Measurements from ENCODE around the gene SAMD10.

SAMD10 gene

GRCh38 chr20:63979557-63980316 is at the start of gene SAMD10:
SAMD10 (minus strand) TSS chr20:63979642; CDS start chr20:63979467, 175 bp downstream.
- Histone ChIP-seq H3K4me1 (ENCODE audit: low read length) (peaks cover 10% of the 10 kb centered on the region), H3K4me3 (ENCODE audit: low read length) (peak within 1 kb of the TSS; percentile 100), H2AFZ (ENCODE audit: low read length) (peak within 1 kb of the TSS; percentile 95), H3K27me3 (replicated peaks; ENCODE audit: insufficient read depth, low read length) (no peaks in the 10 kb centered on the region), H3K79me2 (ENCODE audit: low read length) (peaks cover 32% of the 10 kb centered on the region), H3K9ac (ENCODE audit: low read length) (peak within 1 kb of the TSS; percentile 93), H3K27ac (ENCODE audit: low read length) (peak within 1 kb of the TSS; percentile 63; the same call in 1 of the 2 replicates), H3K4me2 (ENCODE audit: low read depth, low read length) (peak within 1 kb of the TSS; percentile 95), H4K20me1 (ENCODE audit: insufficient read depth, low read length) (no peaks in the 10 kb centered on the region), H3F3A (ENCODE audit: insufficient read depth, low read length) (peaks cover 17% of the 10 kb centered on the region), H3K9me3 (replicated peaks; ENCODE audit: insufficient read depth, low read length) (no peaks in the 10 kb centered on the region), H3K36me3 (replicated peaks; ENCODE audit: insufficient read depth, low read length) (0 out of 2 replicates have a peak, but pooled peaks cover 1% of the 10 kb centered on the region), H3K9me2 (replicated peaks; ENCODE audit: insufficient read depth, low read length) (no peaks in the 10 kb centered on the region)
- peak; percentile 67 for DNase-seq
- TF ChIP-seq CTCF (IDR thresholded peaks at IDR 0.05; ENCODE audit: low read length) (no peak), EZH2phosphoT487 (IDR thresholded peaks at IDR 0.05; ENCODE audit: low read length) (no peak)

- no peak for TF ChIP-seq EZH2phosphoT487 (IDR thresholded peaks at IDR 0.05; ENCODE audit: low read length)
- no peak for TF ChIP-seq CTCF (IDR thresholded peaks at IDR 0.05; ENCODE audit: low read length)
- TF ChIP-seq EZH2 (optimal IDR thresholded peaks at IDR 0.05; ENCODE audit: low read depth, low read length) = no peak
- no peak overlapping the region for H2AFZ ChIP-seq (ENCODE audit: low read length)
- H3K9ac ChIP-seq (ENCODE audit: low read length) = no peak overlapping the region
- H3K4me1 ChIP-seq (ENCODE audit: low read length) = no peaks in the 10 kb centered on the region
- H3K4me2 ChIP-seq (ENCODE audit: low read depth, low read length) = no peak overlapping the region
- no peaks in the 10 kb centered on the region for H3K79me2 ChIP-seq (ENCODE audit: low read length)
- no peaks in the 10 kb centered on the region for H3F3A ChIP-seq (ENCODE audit: insufficient read depth, low read length)
- H3K9me2 ChIP-seq (replicated peaks; ENCODE audit: insufficient read depth, low read length) = no peaks in the 10 kb centered on the region
- no peak overlapping the region for H3K4me3 ChIP-seq (ENCODE audit: low read length)
- H4K20me1 ChIP-seq (ENCODE audit: insufficient read depth, low read length) = no peaks in the 10 kb centered on the region
- DNase-seq = no peak
- no peaks in the 10 kb centered on the region for H3K27me3 ChIP-seq (replicated peaks; ENCODE audit: insufficient read depth, low read length)
- H3K9me3 ChIP-seq (replicated peaks; ENCODE audit: insufficient read depth, low read length) = no peaks in the 10 kb centered on the region
- H3K27ac ChIP-seq (ENCODE audit: low read length) = no peak overlapping the region
- H3K36me3 ChIP-seq (replicated peaks; ENCODE audit: insufficient read depth, low read length) = no peaks in the 10 kb centered on the region
Observed at GRCh38 chr20:64027981-64028685, 48.7 kb upstream of the SAMD10 start.

- H4K20me1 ChIP-seq (ENCODE audit: insufficient read depth, low read length) = no peaks in the 10 kb centered on the region
- no peaks in the 10 kb centered on the region for H3K79me2 ChIP-seq (ENCODE audit: low read length)
- no peaks in the 10 kb centered on the region for H3K4me1 ChIP-seq (ENCODE audit: low read length)
- no peak overlapping the region for H3K27ac ChIP-seq (ENCODE audit: low read length)
- H3K36me3 ChIP-seq (replicated peaks; ENCODE audit: insufficient read depth, low read length) = no peaks in the 10 kb centered on the region
- TF ChIP-seq EZH2phosphoT487 (IDR thresholded peaks at IDR 0.05; ENCODE audit: low read length) (no peak), EZH2 (optimal IDR thresholded peaks at IDR 0.05; ENCODE audit: low read depth, low read length) (no peak), CTCF (IDR thresholded peaks at IDR 0.05; ENCODE audit: low read length) (no peak)
- H3K9me3 ChIP-seq (replicated peaks; ENCODE audit: insufficient read depth, low read length) = no peaks in the 10 kb centered on the region
- no peak overlapping the region for H2AFZ ChIP-seq (ENCODE audit: low read length)
- no peak overlapping the region for H3K4me3 ChIP-seq (ENCODE audit: low read length)
- H3K9ac ChIP-seq (ENCODE audit: low read length) = no peak overlapping the region
- no peaks in the 10 kb centered on the region for H3K9me2 ChIP-seq (replicated peaks; ENCODE audit: insufficient read depth, low read length)
- no peak for DNase-seq
- H3K27me3 ChIP-seq (replicated peaks; ENCODE audit: insufficient read depth, low read length) = no peaks in the 10 kb centered on the region
- H3K4me2 ChIP-seq (ENCODE audit: low read depth, low read length) = no peak overlapping the region
- no peaks in the 10 kb centered on the region for H3F3A ChIP-seq (ENCODE audit: insufficient read depth, low read length)
Observed at GRCh38 chr20:64025826-64026412, 46.5 kb upstream of the SAMD10 start.
